ENCODE results near the gene ENDOD1.

The ENDOD1 gene

DNA sequence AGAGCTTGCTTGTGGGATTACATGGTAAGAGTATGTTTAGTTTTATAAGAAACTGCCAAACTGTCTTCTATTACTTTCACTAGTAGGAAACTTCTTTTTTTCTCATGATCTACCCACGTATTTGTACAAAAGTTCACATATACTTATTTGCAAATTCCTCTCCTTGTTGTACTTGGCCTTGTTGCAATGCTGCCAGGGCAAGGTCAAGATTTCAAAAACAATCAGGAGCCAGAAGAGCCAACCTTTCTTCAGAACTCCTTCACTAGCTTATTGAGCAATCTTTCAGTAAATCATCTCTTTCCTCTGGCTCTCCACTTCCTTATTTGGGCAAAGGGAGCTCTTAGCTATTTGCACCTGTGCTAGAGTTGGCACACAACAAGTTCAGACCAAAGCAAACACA is 13.2 kb upstream of the ENDOD1 start:
- DNase-seq (ENCODE audit: low read depth), result no peak

DNA sequence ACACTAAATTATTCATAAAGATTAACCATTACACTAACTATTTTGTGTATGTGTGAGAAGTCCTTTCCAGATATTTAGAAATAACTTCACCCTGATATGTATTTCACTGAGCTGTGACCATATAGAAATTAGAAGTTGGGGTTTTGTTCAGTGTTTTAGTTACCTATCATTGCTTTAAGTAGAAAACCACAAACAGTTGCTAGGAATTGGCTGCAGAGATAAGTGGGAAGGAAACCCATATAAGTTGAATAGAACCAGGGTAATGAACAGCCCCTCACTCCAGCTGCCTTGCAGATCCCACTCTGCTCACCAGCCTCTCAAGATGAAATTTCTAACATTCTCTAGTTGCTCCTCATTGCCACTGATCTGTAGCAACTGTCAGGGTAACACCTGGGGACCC is 12.7 kb upstream of the ENDOD1 start:
- no peak for DNase-seq (ENCODE audit: low read depth)

DNA sequence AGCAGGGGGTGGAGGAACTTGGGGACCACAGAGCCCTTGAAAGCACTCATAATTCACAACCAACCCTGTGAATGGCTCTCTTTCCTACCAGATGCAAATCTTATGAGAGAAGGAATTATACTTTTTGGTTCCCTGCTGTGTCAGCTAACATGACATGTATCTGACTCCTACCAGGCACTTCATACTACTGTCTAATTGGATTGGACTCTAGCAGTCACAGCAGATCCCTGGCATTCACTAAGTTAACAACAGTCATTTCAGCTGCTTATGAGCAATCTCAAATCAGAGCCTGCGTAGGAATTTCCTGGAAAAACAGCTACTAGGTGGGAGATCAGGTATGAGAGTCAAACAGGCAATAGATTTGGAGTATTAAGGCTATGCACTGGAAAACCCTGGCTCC is 11.1 kb upstream of the ENDOD1 start:
- no peak for DNase-seq (ENCODE audit: low read depth)

DNA sequence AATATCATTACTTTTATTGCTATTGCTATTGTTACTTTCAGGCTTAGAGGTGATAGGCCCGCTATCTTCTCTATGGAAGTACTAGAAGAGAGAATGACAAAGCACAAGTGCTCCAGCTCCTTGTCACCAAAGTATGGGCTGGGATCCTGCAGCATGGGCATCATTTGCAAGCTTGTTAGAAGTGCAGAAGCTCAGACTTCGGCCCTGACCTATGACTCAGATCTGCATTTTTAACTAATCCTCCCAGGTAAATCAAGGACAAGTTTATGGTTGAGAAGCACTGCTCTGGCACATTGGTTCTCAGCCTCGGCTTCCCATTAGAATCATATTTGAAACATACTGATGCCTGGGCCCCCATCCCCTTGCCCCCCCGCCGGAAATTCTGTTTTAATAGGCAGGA is 8.6 kb upstream of the ENDOD1 start:
- no peak for DNase-seq (ENCODE audit: low read depth)

DNA sequence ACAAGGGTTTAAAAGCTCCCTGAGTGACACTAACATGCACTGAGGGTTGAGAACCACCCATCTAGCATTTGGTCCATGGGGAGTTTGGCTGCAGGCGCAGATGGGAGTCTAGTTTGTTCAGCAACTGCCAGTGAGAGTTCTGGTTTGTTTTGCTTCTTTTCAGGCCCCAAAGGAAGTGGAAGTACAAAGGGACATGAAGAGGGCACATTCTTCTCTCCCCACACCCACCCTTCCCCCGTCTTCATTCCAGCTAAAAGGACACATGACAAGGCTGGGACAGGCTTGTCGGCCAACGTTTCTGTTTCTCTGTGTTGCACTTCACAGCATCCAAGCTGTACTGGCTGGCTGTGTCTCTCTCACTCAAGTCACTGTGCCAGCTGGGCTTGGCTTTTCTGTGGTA is 8.2 kb upstream of the ENDOD1 start:
- no peak for DNase-seq (ENCODE audit: low read depth)

DNA sequence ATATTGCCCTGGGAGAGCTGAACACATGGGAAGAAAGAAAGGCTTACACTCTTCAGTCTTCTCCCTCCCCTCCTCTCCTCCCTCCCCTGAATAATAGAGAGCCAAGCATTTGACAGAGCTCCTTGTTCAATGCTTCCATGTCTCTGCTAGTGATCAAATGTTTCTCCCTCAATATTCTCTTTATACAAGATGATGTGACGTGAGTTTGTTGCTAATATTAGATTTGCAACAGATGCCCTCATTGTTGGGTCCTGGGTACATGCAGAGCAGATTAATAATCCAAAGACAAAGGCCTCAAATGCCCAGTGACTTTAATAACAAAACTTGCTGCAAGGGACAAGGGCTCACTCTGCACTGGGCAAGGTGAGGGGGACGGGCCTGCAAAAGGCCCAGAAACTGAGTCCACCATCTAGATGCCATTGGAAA is 7.1 kb upstream of the ENDOD1 start:
- no peak for DNase-seq (ENCODE audit: low read depth)

DNA sequence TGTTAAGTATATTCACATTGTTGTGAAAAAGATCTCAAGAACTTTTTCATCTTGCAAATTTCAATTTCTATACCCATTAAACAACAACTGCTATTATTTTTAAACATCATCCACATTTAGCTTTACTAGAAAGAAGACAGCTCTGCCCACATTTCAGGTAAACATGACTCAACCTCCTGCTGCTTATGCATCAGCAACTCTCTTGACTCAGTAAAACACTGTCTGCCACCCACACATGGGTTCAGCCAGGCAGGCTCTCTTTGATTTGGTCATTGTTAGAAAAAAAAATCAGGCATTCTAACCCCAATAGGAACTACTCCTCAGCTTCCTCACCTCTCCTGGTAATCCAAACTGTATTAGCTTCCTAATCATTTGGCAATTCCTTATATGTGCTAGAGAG is 5.1 kb upstream of the ENDOD1 start:
- no peak for DNase-seq (ENCODE audit: low read depth)

DNA sequence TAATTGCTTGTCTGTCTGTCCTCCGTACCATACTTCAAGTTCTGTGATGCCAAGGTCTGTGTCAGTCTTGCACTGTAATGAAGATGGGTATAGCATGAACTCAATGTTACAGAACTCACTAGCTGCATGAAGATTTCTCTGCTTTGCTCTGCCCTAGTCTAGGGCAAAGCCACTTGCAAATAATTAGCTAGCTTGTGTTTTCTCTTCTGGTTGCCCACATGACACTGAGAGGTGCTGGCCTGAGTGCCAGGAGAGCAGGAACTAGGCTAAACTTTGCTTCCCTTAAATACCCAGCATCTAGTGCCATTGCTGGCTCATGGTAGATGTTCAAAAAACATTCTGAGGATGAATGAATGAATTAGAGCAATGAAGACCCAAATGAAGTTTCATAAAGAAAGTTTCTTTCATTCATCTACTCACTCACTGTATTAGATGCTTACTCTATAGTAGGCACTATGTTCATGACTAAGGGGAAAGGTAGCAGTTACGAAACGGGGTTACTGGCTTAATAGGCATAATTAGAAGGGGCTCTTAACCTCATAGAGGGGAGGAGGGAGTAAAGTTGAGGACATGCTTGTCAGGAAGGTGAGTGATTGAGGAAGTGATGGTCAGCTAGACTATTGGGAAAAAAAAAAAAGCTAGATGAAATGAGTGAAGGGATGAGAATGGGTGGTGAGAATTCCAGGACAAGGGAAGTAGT is 4.4 kb upstream of the ENDOD1 start:
- DNase-seq (ENCODE audit: low read depth), result no peak

DNA sequence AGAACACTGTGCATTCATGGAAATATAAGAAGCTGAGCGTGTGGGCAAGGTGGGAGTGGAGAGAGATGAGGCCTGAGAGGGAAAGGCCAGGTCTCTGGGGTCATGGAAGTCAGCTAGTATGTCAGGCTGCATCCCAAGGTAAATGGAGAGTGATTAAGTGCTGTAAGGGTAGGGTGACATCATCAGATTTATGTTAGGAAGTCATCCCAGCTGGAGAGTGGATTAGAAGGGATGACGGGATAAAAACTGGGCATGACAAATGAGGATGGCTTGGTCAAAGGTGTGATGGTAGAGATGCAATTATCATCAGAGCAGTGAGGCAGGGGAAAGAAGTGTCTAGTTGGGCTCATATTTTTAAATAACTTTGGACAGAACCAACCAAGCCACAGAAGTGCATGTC is 3.5 kb upstream of the ENDOD1 start:
- DNase-seq (ENCODE audit: low read depth), result no peak

DNA sequence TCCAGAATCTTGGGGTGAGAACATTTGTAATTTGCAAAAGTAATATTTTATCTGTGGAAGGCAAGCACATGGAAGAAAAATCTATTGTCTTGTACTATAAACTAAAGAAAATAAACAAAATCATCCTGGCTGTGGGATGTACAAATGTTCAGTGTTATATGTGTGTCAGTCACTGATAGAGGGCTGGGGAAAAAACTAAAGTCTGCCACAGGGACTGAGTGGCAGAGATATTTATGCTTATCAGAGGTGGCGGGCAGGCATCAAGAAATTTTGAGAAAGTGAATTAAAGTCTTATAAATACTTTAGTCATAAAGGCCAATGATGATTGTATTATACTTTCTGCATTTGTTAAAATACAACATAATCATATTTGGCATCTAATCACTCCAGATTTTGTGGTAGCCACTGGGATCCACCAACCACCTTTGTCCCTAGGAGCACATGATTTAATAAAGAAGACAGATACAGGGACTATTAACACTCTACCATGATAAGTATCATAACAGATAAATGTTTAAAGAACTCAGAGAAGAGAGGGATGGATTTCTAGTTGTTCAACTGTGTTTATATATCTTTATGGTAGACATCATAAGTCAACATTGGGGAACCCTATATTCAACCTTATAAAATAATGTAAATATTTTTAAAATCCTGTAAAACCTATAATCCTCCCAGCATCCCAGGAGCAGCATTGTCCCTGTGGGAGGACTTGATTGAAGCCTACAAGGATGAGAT is 2.6 kb upstream of the ENDOD1 start:
- no peak for DNase-seq (ENCODE audit: low read depth)

DNA sequence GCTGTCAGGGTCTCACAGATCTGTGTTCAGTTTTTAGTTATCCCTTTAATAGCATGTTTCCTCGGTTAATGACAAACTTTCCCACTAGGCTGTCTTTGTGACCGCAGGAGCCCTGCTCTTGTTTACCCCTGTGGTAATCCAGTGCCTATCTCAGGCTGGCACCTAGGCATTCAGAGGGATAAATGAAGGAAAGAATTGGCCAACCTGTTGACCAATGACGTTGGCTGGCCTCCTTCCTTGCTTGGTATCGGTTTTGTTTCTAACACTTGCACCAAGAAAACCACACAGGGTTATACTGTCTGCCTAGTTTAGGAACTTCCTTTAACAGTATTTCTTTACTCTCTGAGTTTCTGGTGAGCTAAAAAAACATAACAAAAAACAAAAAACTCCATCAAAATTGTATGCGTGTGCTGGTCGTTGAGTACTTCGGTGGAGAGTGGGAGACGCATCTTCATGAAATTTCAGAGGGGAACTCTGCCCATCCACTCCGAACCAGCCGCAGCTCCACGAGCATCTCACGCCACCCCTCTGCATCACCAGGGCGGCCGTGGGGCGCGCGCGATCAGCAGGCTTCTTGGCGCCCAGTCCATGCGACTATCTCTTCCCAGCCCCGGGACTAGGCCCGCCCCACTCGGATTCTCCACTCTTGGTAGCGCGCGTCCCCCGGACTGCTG is 563 bp upstream of the ENDOD1 start:
- DNase-seq (ENCODE audit: low read depth), result no peak

DNA sequence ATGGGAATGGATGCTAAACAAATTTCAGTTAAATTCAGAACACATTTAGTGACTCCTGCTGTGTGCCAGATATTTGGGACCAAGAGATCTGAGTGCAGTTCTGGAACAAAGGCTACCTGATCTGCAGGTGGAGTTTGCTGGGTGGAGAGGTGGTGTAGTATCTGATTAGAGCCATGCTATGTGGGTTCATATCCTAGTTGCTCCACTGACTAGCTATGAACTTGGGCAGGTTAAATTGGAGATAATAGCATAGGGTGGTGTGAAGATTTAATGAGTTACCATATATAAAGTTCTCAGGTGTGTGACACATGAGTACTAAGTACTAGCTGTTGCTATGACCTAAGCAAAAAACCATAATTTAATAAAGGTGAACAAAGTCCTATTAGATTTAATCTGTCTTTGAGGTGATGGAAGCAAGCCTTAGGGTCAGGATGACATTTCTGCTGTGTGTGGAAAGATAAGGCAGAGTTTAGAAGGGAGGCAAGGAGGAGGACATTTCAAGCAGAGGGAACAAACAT is 2.1 kb downstream of the ENDOD1 start:
- DNase-seq (ENCODE audit: low read depth), result no peak

DNA sequence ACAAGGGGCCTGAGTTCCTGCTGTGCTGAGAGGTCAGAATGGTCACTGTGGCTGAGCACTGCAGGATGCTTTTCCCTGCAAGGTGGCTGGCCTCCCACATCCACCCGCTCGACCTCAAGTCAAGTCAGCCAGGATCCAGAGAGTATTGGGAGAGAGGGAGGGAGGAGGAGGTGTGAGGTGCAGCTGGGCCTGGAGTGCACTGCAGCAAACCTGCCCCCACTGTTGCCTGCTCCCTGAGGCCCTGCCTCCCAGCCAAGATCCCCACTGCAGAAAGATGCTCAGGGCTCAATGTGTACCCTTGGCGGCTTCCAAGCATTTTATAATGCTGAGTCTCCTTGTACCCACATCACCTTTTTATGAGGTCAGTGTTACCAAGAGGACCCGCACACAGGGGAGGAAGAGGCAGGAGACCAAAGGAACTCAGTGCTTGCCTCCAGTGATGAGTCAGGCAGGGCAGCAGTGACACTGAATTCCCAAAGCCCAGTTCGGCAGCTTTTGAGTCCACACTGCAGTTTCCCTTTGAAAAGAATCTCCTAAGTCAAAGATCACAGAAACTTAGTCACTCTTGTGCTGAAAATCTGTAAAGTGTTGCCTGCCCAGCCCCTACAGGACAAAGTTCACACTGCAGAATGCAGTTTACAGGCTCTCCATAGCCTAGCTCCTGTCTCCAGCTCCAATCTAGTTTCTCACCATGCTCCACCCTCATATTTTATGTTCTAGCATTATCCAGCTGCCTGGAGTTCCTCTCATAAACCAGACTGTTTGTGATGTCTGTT is 3.1 kb downstream of the ENDOD1 start:
- DNase-seq (ENCODE audit: low read depth), result no peak

DNA sequence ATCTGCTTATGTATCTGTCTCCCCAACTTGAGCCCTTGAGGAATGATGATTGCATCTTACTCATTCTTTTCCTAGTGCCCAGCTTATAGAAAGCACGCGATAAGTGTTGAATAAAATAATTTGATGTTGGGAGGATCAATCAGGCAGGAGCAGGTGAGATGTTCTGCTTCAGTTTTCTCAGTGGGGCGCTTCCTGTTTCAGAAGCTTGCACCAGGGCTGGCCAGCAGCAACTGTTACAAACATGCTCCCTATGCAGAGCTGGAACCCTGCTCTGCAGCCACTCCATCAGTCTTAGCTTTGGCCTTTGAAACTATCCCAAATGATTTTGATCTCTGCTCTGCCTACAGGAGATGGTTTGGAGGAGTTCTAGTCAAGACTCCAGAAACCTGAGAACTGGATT is 3.9 kb downstream of the ENDOD1 start:
- DNase-seq (ENCODE audit: low read depth), result no peak

DNA sequence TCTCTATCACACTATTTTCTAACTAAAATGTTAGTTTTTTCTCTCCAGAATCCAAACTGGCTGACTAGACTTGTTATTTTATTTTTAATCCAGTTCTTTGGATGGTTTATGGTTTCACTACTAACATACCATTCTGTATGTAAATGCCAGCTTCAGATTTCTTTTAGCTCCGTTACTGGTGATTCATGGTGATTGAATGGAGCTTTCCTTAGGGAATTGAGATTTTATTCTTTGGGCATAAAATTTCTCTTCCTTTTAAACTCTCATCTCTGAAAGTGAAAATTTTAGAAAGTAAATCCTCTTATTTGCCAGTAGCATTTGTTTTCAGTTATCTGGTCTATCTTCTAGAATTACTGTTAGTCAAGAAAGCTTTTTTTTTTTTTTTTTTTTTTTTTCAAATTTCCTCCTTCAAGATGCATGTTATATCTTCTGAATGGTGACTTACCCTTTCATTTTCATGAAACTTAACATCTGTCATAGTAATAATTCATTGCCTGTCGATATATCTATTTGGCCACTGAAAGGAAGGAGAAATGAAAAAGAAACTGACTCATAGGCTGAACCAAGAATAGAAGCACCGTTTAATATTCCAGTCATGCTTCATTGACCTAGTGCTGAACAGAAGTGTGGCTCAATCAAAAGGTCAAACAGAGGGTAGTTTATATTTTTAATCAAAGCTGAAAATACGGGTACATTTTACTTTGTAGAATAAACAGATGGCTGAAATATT is 6.4 kb downstream of the ENDOD1 start:
- DNase-seq (ENCODE audit: low read depth), result no peak

DNA sequence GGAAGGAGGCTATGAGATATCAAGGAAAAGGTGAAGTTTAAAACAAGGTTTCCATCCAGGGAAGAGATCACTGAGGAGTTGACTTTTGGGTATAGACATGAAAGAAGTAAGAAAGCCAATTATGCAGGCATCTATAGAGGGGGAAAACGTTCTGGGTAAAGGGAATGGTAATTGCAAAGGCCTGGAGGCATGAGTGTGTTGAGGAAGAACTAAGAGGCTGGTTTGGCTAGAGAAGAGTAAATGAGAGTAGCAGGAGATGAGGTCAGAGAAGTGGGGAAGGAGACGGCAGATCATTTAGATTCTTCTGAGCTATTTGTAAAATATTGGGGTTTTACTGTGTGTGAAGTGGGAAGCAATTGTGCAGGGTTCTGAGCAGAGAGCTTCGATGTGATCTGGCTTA is 7.6 kb downstream of the ENDOD1 start:
- no peak for DNase-seq (ENCODE audit: low read depth)

DNA sequence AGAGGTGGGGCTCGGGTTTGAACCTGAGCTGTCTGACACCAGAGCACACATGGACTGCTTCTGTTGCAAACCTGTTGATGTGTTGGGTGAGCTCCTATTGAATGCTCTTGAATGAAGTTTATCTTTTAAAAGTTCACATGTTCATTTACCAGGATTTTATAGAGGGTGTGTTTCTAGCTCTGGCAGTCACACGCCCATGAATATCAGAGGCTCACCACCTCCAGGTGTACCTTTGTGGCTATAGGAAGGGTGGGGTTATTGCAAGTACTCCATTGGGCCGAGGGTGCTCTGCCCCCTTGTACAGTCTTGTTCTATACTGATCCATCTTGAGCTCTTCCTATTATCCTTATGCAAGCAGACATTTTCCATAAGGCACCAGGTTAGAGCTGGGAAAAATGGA is 9.2 kb downstream of the ENDOD1 start:
- no peak for DNase-seq (ENCODE audit: low read depth)

DNA sequence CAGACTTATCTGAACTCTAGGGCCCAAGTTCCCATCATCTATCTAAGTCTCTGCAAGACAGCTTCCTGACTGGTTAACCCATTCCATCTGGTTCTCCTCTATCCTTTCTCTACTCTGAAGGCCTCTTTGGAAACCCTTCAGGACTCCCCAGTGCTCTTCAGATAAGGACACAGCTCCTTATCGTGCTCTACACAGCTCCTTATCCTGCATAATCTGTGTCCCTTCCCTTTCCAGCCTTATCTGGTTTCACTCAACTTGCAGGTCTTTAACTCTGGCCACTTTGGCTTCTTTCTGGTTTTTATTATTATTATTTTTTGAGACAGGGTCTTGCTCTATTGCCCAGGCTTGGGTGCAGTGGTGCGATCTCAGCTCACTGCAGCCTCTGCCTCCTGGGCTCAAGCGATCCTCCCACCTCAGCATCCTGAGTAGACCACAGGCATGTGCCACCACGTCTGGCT is 10.6 kb downstream of the ENDOD1 start:
- DNase-seq (ENCODE audit: low read depth), result no peak

DNA sequence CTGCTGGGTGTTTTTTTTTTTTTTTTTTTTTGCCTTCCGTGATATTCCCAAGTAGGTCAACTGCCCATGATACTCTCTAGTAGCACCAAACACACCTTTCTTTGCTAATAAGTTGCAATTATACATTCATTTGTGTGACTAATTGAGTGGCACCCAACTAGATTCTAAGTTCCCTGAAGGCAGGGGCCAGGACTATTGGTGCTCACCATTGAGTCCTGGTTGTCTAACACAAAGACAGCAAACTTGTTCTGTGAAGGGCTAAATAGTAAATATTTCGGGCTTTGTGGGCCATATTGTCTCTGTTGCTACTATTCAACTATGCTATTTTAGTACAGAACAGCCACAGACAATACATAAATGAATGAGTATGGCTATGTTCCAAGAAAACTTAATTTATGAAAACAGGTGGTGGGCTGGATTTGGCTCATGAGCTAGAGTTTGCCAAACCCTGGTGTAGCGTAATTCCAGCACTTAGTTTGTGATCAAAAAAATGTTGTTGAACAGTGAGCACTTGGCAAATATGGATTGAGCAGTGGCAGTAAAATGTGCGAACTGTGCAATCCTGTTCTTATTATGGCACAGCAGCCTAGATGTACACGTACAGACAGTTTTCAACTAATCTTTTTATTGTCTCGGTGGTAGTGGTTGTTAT is 11.3 kb downstream of the ENDOD1 start:
- DNase-seq (ENCODE audit: low read depth), result no peak

DNA sequence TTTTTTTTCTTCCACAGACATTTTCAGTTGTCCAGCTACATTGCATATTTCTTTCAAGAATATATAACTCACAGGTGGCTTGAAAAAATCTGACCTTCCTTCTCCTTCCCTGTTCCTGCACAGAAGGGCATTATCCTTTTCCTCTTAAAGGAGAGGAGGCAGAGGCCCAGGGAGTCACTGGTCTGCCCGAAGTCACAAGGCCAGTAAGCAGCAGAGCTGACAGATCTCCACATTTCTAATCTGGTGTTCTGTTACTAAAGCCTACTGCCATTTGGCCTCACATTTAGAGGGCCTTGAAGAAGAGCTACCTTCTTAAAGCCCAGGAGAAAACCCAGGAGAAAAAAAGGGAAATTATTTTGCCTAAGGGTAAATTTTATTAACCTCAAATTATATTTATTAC is 12.3 kb downstream of the ENDOD1 start:
- no peak for DNase-seq (ENCODE audit: low read depth)

DNA sequence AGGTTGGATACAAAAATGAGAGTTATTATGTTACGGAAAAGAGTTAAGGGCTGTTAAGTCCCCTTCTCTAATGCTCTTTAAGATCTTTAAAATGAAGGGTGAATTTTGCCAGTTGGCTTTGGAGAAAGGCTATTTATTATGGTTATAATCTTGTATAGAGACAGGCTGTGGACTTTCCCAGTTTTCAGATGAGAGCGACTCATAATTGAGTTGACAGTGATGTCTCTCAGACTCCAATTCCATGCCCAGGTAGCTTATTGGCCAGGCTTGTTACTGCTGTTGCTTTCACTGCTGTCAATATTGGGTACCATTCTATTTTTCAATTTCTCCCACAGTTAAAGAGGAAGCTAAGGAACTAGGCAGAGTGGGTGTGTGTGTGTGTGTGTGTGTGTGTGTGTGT is 13.1 kb downstream of the ENDOD1 start:
- no peak for DNase-seq (ENCODE audit: low read depth)
